ENCODE data around the gene WARS2.

Gene WARS2

GRCh38 chr1:119048624-119049404 is 91.6 kb downstream of the WARS2 start:
- no CpG with 5 or more reads among the region's 34 CpGs for WGBS (ENCODE audit: extremely low coverage, insufficient coverage, insufficient read length)

GRCh38 chr1:119046785-119047438 is 93.5 kb downstream of the WARS2 start:
- H3K14ac ChIP-seq (ENCODE audit: low read length), result no peak overlapping the region
- no peak overlapping the region for H3K18ac ChIP-seq (ENCODE audit: low read length)
- no peak overlapping the region for H2BK120ac ChIP-seq (ENCODE audit: insufficient read depth, low read length, poor library complexity)
- no peaks in the 10 kb centered on the region for H3K27me3 ChIP-seq (ENCODE audit: insufficient read depth, low read length)
- no peak overlapping the region for H4K8ac ChIP-seq (ENCODE audit: low read depth, low read length)
- peak; percentile 17 to 84 for DNase-seq
- H3K4me1 ChIP-seq (ENCODE audit: control insufficient read depth in 1 of 2, insufficient read depth in 2 of 2, low read length in 2 of 2), result no peaks in the 10 kb centered on the region
- no peak overlapping the region for H3K23ac ChIP-seq (ENCODE audit: low read length)
- no peak overlapping the region for H2BK12ac ChIP-seq (ENCODE audit: low read length)
- no peak overlapping the region for H3K27ac ChIP-seq (ENCODE audit: low read depth, low read length)
- no peak overlapping the region for H3K9ac ChIP-seq (ENCODE audit: low read length)
- no peak overlapping the region for H4K12ac ChIP-seq (ENCODE audit: low read depth, low read length)
- no peaks in the 10 kb centered on the region for H3K36me3 ChIP-seq (ENCODE audit: control insufficient read depth in 1 of 2, insufficient read depth in 2 of 2, low read length in 2 of 2)
- no peaks in the 10 kb centered on the region for H3K79me2 ChIP-seq (ENCODE audit: control insufficient read depth, insufficient read depth, low read length, poor library complexity)
- no peaks in the 10 kb centered on the region for H3K9me3 ChIP-seq (ENCODE audit: insufficient read depth, low read depth, low read length)
- no peak overlapping the region for H3K4me3 ChIP-seq (ENCODE audit: low read depth, low read length)
- H2AFZ ChIP-seq (ENCODE audit: insufficient read depth, low read length, poor library complexity), result no peak overlapping the region
- no peaks in the 10 kb centered on the region for H3K79me1 ChIP-seq (ENCODE audit: low read length)
- H2BK5ac ChIP-seq (ENCODE audit: low read depth, low read length, poor library complexity), result no peak overlapping the region
- H3K4ac ChIP-seq (ENCODE audit: low read depth, low read length), result no peak overlapping the region
- no CpG with 5 or more reads among the region's 5 CpGs for WGBS (ENCODE audit: extremely low coverage, insufficient coverage, insufficient read length)
- H2AK5ac ChIP-seq (ENCODE audit: low read length), result no peak overlapping the region
- no peak overlapping the region for H4K91ac ChIP-seq (ENCODE audit: low read depth, low read length)
- H3K4me2 ChIP-seq (ENCODE audit: low read length), result no peak overlapping the region

More at GRCh38 chr1:119048624-119049404, 91.6 kb downstream of the WARS2 start:
- H4K8ac ChIP-seq (ENCODE audit: low read depth, low read length), result no peak overlapping the region
- no peaks in the 10 kb centered on the region for H3K27me3 ChIP-seq (ENCODE audit: insufficient read depth, low read length)
- H2BK120ac ChIP-seq (ENCODE audit: insufficient read depth, low read length, poor library complexity), result no peak overlapping the region
- H3K4me2 ChIP-seq (ENCODE audit: low read length), result no peak overlapping the region
- no peaks in the 10 kb centered on the region for H3K9me3 ChIP-seq (ENCODE audit: insufficient read depth, low read depth, low read length)
- H3K18ac ChIP-seq (ENCODE audit: low read length), result no peak overlapping the region
- no peak for DNase-seq
- H3K36me3 ChIP-seq (ENCODE audit: control insufficient read depth in 1 of 2, insufficient read depth in 2 of 2, low read length in 2 of 2), result no peaks in the 10 kb centered on the region
- no peaks in the 10 kb centered on the region for H3K79me2 ChIP-seq (ENCODE audit: control insufficient read depth, insufficient read depth, low read length, poor library complexity)
- no peak overlapping the region for H3K23ac ChIP-seq (ENCODE audit: low read length)
- H3K4me1 ChIP-seq (ENCODE audit: control insufficient read depth in 1 of 2, insufficient read depth in 2 of 2, low read length in 2 of 2), result no peaks in the 10 kb centered on the region
- no peak overlapping the region for H3K14ac ChIP-seq (ENCODE audit: low read length)
- H4K91ac ChIP-seq (ENCODE audit: low read depth, low read length), result no peak overlapping the region
- no peak overlapping the region for H4K12ac ChIP-seq (ENCODE audit: low read depth, low read length)
- no peak overlapping the region for H3K9ac ChIP-seq (ENCODE audit: low read length)
- no peak overlapping the region for H3K27ac ChIP-seq (ENCODE audit: low read depth, low read length)
- H2AK5ac ChIP-seq (ENCODE audit: low read length), result no peak overlapping the region
- no peak overlapping the region for H2BK5ac ChIP-seq (ENCODE audit: low read depth, low read length, poor library complexity)
- no peak overlapping the region for H3K4me3 ChIP-seq (ENCODE audit: low read depth, low read length)
- H3K4ac ChIP-seq (ENCODE audit: low read depth, low read length), result no peak overlapping the region
- H2BK12ac ChIP-seq (ENCODE audit: low read length), result no peak overlapping the region
- no peak overlapping the region for H2AFZ ChIP-seq (ENCODE audit: insufficient read depth, low read length, poor library complexity)
- H3K79me1 ChIP-seq (ENCODE audit: low read length), result no peaks in the 10 kb centered on the region

GRCh38 chr1:119046429-119046784 is 94.0 kb downstream of the WARS2 start:
- Histone ChIP-seq H2BK12ac (ENCODE audit: low read length) (no peak overlapping the region), H3K9me3 (ENCODE audit: insufficient read depth, low read depth, low read length) (no peaks in the 10 kb centered on the region)
- WGBS (ENCODE audit: extremely low coverage, insufficient coverage, insufficient read length), result no CpG with 5 or more reads among the region's 7 CpGs

GRCh38 chr1:119045096-119045746 is 95.2 kb downstream of the WARS2 start:
- H2AK5ac ChIP-seq (ENCODE audit: low read length), result no peak overlapping the region
- no peak overlapping the region for H4K8ac ChIP-seq (ENCODE audit: low read depth, low read length)
- H2AFZ ChIP-seq (ENCODE audit: insufficient read depth, low read length, poor library complexity), result no peak overlapping the region
- no peak overlapping the region for H3K9ac ChIP-seq (ENCODE audit: low read length)
- H2BK12ac ChIP-seq (ENCODE audit: low read length), result no peak overlapping the region
- H3K9me3 ChIP-seq (ENCODE audit: insufficient read depth, low read depth, low read length), result no peaks in the 10 kb centered on the region
- no peaks in the 10 kb centered on the region for H3K4me1 ChIP-seq (ENCODE audit: control insufficient read depth in 1 of 2, insufficient read depth in 2 of 2, low read length in 2 of 2)
- H4K12ac ChIP-seq (ENCODE audit: low read depth, low read length), result no peak overlapping the region
- no CpG with 5 or more reads among the region's 1 CpG for WGBS (ENCODE audit: extremely low coverage, insufficient coverage, insufficient read length)
- H3K79me2 ChIP-seq (ENCODE audit: control insufficient read depth, insufficient read depth, low read length, poor library complexity), result no peaks in the 10 kb centered on the region
- no peak overlapping the region for H2BK120ac ChIP-seq (ENCODE audit: insufficient read depth, low read length, poor library complexity)
- H3K4me3 ChIP-seq (ENCODE audit: low read depth, low read length), result no peak overlapping the region
- no peaks in the 10 kb centered on the region for H3K27me3 ChIP-seq (ENCODE audit: insufficient read depth, low read length)
- no peak overlapping the region for H3K4me2 ChIP-seq (ENCODE audit: low read length)
- H3K27ac ChIP-seq (ENCODE audit: low read depth, low read length), result no peak overlapping the region
- no peak overlapping the region for H3K18ac ChIP-seq (ENCODE audit: low read length)
- no peak overlapping the region for H3K4ac ChIP-seq (ENCODE audit: low read depth, low read length)
- no peak for DNase-seq
- no peaks in the 10 kb centered on the region for H3K79me1 ChIP-seq (ENCODE audit: low read length)
- no peak overlapping the region for H4K91ac ChIP-seq (ENCODE audit: low read depth, low read length)
- H3K36me3 ChIP-seq (ENCODE audit: control insufficient read depth in 1 of 2, insufficient read depth in 2 of 2, low read length in 2 of 2), result no peaks in the 10 kb centered on the region
- no peak overlapping the region for H3K14ac ChIP-seq (ENCODE audit: low read length)
- H3K23ac ChIP-seq (ENCODE audit: low read length), result no peak overlapping the region
- H2BK5ac ChIP-seq (ENCODE audit: low read depth, low read length, poor library complexity), result no peak overlapping the region

More at GRCh38 chr1:119046429-119046784, 94.0 kb downstream of the WARS2 start:
- Histone ChIP-seq H3K79me2 (ENCODE audit: control insufficient read depth, insufficient read depth, low read length, poor library complexity) (no peaks in the 10 kb centered on the region), H3K14ac (ENCODE audit: low read length) (no peak overlapping the region), H2AFZ (ENCODE audit: insufficient read depth, low read length, poor library complexity) (no peak overlapping the region), H3K27ac (ENCODE audit: low read depth, low read length) (no peak overlapping the region), H2AK5ac (ENCODE audit: low read length) (no peak overlapping the region), H3K4me2 (ENCODE audit: low read length) (no peak overlapping the region), H2BK120ac (ENCODE audit: insufficient read depth, low read length, poor library complexity) (no peak overlapping the region), H3K79me1 (ENCODE audit: low read length) (no peaks in the 10 kb centered on the region), H3K27me3 (ENCODE audit: insufficient read depth, low read length) (no peaks in the 10 kb centered on the region), H4K8ac (ENCODE audit: low read depth, low read length) (no peak overlapping the region), H3K23ac (ENCODE audit: low read length) (no peak overlapping the region), H4K91ac (ENCODE audit: low read depth, low read length) (no peak overlapping the region), H3K4me1 (ENCODE audit: control insufficient read depth in 1 of 2, insufficient read depth in 2 of 2, low read length in 2 of 2) (no peaks in the 10 kb centered on the region), H3K36me3 (ENCODE audit: control insufficient read depth in 1 of 2, insufficient read depth in 2 of 2, low read length in 2 of 2) (no peaks in the 10 kb centered on the region), H4K12ac (ENCODE audit: low read depth, low read length) (no peak overlapping the region), H3K4ac (ENCODE audit: low read depth, low read length) (no peak overlapping the region), H3K4me3 (ENCODE audit: low read depth, low read length) (no peak overlapping the region), H3K9ac (ENCODE audit: low read length) (no peak overlapping the region), H3K18ac (ENCODE audit: low read length) (no peak overlapping the region), H2BK5ac (ENCODE audit: low read depth, low read length, poor library complexity) (no peak overlapping the region)
- no peak for DNase-seq

All from trophoblast cell (in vitro differentiated cells and primary cell).